Measurements from ENCODE around the gene LYPLA2. TPM values are rescaled to one million over a fixed set of nuclear protein-coding genes. Genes with fewer than 3 reads are reported as not detected.

LYPLA2 gene
- total and polyA plus RNA-seq, 4 donors: 30.9 to 83.1 (median 66.9) TPM

DNA sequence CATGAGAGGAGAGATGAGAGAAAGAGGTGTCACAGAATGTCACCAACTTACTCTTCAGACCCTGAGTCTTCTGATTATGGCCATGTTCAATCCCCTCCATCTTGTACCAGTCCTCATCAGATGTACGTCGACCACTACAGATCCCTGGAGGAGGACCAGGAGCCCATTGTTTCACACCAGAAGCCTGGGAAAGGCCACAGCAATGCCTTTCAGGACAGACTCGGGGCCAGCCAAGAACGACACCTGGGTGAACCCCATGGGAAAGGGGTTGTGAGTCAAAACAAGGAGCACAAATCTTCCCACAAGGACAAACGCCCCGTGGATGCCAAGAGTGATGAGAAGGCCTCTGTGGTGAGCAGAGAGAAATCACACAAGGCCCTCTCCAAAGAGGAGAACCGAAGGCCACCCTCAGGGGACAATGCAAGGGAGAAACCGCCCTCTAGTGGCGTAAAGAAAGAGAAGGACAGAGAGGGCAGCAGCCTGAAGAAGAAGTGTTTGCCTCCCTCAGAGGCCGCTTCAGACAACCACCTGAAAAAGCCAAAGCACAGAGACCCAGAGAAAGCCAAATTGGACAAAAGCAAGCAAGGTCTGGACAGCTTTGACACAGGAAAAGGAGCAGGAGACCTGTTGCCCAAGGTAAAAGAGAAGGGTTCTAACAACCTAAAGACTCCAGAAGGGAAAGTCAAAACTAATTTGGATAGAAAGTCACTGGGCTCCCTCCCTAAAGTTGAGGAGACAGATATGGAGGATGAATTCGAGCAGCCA lies 39.7 kb upstream of the LYPLA2 start:
- H3K9ac ChIP-seq (ENCODE audit: insufficient read depth in 1 of 2, low read length in 2 of 2): no peak overlapping the region
- ATAC-seq (ENCODE audit: insufficient read depth, low FRiP score) (no peak), DNase-seq (peak; percentile 27 to 68 (median 62))
- H3K27ac ChIP-seq (ENCODE audit: low read depth in 1 of 2, low read length in 1 of 2): no peak overlapping the region
- TF ChIP-seq, protein P1, sequence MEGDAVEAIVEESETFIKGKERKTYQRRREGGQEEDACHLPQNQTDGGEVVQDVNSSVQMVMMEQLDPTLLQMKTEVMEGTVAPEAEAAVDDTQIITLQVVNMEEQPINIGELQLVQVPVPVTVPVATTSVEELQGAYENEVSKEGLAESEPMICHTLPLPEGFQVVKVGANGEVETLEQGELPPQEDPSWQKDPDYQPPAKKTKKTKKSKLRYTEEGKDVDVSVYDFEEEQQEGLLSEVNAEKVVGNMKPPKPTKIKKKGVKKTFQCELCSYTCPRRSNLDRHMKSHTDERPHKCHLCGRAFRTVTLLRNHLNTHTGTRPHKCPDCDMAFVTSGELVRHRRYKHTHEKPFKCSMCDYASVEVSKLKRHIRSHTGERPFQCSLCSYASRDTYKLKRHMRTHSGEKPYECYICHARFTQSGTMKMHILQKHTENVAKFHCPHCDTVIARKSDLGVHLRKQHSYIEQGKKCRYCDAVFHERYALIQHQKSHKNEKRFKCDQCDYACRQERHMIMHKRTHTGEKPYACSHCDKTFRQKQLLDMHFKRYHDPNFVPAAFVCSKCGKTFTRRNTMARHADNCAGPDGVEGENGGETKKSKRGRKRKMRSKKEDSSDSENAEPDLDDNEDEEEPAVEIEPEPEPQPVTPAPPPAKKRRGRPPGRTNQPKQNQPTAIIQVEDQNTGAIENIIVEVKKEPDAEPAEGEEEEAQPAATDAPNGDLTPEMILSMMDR (IDR thresholded peaks at IDR 0.05; ENCODE audit: control extremely low read depth, extremely low read depth): no peak
- peaks cover 44 to 67% (median 48%) of the 10 kb centered on the region in 4 donors for H3K36me3 ChIP-seq (ENCODE audit: control insufficient read depth in 4 of 4, insufficient read depth in 4 of 4, low read length in 4 of 4)
- 65 to 78% methylated on average over 11 of the region's 11 CpGs for WGBS, 2 donors
- H3K4me3 ChIP-seq: no peak overlapping the region
- no peaks in the 10 kb centered on the region for H3K27me3 ChIP-seq (ENCODE audit: control insufficient read depth in 3 of 3, insufficient read depth in 3 of 3, low read length in 2 of 3)
- no peaks in the 10 kb centered on the region for H3K4me1 ChIP-seq (ENCODE audit: control insufficient read depth in 5 of 5, insufficient read depth in 5 of 5, low read length in 5 of 5)
- H3K9me3 ChIP-seq (ENCODE audit: control insufficient read depth in 4 of 4, insufficient read depth in 3 of 4, low read length in 3 of 4): no peaks in the 10 kb centered on the region

DNA sequence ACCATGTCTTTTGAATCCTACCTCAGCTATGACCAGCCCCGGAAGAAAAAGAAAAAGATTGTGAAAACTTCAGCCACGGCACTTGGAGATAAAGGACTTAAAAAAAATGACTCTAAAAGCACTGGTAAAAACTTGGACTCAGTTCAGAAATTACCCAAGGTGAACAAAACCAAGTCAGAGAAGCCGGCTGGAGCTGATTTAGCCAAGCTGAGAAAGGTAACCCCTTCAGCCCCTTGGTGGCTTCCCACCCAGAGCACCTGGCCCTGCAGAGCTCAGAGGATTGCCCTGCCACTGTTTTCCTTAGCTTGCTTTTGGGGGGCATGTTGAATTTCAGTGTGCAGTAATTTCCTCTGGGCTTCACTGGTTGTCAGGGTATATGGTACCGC lies 39.1 kb upstream of the LYPLA2 start:
- DNase-seq (no peak), ATAC-seq (ENCODE audit: insufficient read depth, low FRiP score) (no peak)
- WGBS, 2 donors: 75 to 92% methylated on average over 4 of the region's 4 CpGs
- Histone ChIP-seq H3K4me3 (no peak overlapping the region), H3K9ac (ENCODE audit: insufficient read depth in 1 of 2, low read length in 2 of 2) (no peak overlapping the region), H3K36me3 (ENCODE audit: control insufficient read depth in 4 of 4, insufficient read depth in 4 of 4, low read length in 4 of 4) (peaks cover 46 to 70% (median 51%) of the 10 kb centered on the region in 4 donors), H3K27ac (ENCODE audit: low read depth in 1 of 2, low read length in 1 of 2) (no peak overlapping the region), H3K9me3 (ENCODE audit: control insufficient read depth in 4 of 4, insufficient read depth in 3 of 4, low read length in 3 of 4) (no peaks in the 10 kb centered on the region), H3K27me3 (ENCODE audit: control insufficient read depth in 3 of 3, insufficient read depth in 3 of 3, low read length in 2 of 3) (no peaks in the 10 kb centered on the region), H3K4me1 (ENCODE audit: control insufficient read depth in 5 of 5, insufficient read depth in 5 of 5, low read length in 5 of 5) (no peaks in the 10 kb centered on the region)
- TF ChIP-seq, protein P1 (IDR thresholded peaks at IDR 0.05; ENCODE audit: control extremely low read depth, extremely low read depth): no peak

DNA sequence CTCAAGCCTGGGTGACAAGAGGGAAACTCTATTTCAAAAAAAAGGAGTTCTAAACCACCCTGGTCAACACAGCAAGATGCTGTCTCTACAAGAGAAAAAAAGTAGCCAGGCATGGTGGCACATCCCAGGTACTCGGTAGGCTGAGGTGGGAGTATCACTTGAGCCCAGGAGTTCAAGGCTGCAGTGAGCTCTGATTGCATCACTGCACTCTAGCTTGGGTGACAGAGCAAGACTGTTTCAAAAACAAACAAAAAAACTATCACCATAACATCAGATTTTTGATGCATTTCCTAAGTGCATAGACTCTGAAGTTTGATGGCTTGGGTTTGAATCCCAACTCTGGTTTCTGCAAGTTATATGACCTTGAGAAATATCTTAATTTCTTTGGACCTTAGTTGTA lies 38.0 kb upstream of the LYPLA2 start:
- Histone ChIP-seq H3K4me1 (ENCODE audit: control insufficient read depth in 5 of 5, insufficient read depth in 5 of 5, low read length in 5 of 5) (no peaks in the 10 kb centered on the region), H3K36me3 (ENCODE audit: control insufficient read depth in 4 of 4, insufficient read depth in 4 of 4, low read length in 4 of 4) (peaks cover 46 to 74% (median 56%) of the 10 kb centered on the region in 4 donors), H3K27ac (ENCODE audit: low read depth in 1 of 2, low read length in 1 of 2) (no peak overlapping the region), H3K9me3 (ENCODE audit: control insufficient read depth in 4 of 4, insufficient read depth in 3 of 4, low read length in 3 of 4) (no peaks in the 10 kb centered on the region), H3K27me3 (ENCODE audit: control insufficient read depth in 3 of 3, insufficient read depth in 3 of 3, low read length in 2 of 3) (no peaks in the 10 kb centered on the region), H3K9ac (ENCODE audit: insufficient read depth in 1 of 2, low read length in 2 of 2) (no peak overlapping the region), H3K4me3 (no peak overlapping the region)
- 93 to 94% methylated on average over 1 of the region's 1 CpG for WGBS, 2 donors
- TF ChIP-seq, protein P1 (IDR thresholded peaks at IDR 0.05; ENCODE audit: control extremely low read depth, extremely low read depth): no peak
- no peak for ATAC-seq (ENCODE audit: insufficient read depth, low FRiP score)
- no peak for DNase-seq
